Activated T-cell treated with anti-CD3 and anti-CD28 coated beads for 24 hours (primary cell): ENCODE results near the gene CCT6A.
A peak's percentile ranks its signal among the peaks of the same experiment; 100 is the strongest.
"Not testable (repeated sequence)": the region's sequence is repeated elsewhere in the genome, so short reads cannot be mapped to it uniquely, and the experiment has no call there.

Experiments used
- DNase-seq: peaks from one replicate; pipeline ENCODE4 v3.0.0-alpha.2; 2020; ENCODE audit warnings: low read depth

The CCT6A gene, protein sequence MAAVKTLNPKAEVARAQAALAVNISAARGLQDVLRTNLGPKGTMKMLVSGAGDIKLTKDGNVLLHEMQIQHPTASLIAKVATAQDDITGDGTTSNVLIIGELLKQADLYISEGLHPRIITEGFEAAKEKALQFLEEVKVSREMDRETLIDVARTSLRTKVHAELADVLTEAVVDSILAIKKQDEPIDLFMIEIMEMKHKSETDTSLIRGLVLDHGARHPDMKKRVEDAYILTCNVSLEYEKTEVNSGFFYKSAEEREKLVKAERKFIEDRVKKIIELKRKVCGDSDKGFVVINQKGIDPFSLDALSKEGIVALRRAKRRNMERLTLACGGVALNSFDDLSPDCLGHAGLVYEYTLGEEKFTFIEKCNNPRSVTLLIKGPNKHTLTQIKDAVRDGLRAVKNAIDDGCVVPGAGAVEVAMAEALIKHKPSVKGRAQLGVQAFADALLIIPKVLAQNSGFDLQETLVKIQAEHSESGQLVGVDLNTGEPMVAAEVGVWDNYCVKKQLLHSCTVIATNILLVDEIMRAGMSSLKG

DNA sequence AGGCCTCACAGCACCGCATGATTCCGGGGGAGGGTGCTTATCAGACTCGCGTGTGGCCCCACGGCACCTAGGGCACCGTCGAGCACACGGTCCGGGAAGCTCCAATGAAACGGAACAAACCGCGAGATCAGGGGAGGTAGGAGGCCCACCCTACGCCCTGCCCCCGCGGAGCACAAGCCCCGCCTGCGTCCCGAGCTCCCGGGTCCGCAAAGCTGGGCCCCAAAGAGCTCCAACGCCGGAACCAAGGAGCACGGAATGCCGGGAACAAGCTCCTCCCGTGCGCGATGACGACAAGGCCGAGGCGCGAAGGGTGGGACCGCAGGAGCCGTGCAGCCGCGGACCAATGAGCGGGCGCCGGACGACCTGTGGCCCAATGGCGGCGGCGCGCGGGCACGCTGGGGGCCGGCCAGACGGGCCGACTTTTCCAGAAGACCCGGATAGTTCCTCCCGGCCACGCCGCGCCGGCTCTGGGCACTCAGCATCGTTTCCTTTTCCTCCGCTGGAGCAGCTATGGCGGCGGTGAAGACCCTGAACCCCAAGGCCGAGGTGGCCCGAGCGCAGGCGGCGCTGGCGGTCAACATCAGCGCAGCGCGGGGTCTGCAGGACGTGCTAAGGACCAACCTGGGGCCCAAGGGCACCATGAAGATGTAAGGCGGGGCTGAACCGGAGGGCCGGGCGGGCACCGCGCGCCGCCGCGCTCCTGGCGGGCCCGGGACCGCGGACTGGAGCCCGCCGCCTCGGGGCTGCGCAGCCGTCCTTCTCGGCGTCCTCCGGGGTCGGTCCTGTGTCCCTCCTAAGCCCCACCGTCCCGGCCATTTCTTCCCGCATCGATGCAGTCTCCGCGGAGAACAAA lies at the start of gene CCT6A, which contains the start of gene PSPH:
Gene CCT6A (plus strand): TSS at position 427 of the 853 bp plus-strand sequence. CDS start 84 bp downstream, at position 511.
Gene PSPH (minus strand): TSS at position 106 of the 853 bp plus-strand sequence. CDS start 30,232 bp downstream, outside the sequence.
- DNase-seq = peak; percentile 94

DNA sequence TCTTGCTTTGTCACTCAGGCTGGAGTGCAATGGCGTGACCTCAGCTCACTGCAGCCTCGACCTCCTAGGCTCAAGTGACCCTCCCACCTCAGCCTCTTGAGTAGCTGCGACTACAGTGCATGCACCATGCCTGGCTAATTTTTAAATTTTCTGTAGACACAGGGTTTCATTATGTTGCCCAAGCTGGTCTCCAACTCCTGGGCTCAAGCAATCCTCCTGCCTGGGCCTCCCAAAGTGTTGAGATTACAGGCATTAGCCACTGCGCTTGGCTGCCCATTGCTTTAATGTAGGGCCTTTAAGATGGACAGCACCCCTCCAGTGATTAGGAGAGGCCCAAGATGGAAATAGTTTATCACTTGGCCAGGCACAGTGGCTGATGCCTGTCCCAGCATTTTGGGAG lies 47.8 kb upstream of the CCT6A start:
- no peak for DNase-seq

DNA sequence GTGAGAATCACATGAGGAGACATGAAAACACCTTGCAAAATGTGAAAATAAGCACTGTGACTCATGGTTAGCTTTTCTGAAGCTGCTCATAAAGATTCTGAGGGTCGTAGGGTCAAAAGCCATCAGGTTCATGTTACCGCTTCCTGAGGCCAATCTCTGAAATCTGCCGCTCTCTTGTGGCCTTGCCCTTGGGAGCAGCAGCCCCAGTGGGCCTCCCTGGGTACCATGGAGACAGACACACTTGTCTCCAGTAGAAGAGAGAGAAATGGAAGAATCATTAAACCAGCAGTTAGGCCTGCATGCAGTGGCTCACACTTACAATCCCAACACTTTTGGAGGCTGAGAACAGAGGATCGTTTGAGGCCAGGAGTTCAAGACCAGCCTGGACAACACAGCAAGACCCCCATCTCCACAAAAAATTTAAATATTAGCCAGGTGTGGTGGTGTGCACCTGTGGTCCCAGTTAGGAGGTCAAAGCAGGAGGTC lies 44.4 kb upstream of the CCT6A start:
- DNase-seq = no peak

DNA sequence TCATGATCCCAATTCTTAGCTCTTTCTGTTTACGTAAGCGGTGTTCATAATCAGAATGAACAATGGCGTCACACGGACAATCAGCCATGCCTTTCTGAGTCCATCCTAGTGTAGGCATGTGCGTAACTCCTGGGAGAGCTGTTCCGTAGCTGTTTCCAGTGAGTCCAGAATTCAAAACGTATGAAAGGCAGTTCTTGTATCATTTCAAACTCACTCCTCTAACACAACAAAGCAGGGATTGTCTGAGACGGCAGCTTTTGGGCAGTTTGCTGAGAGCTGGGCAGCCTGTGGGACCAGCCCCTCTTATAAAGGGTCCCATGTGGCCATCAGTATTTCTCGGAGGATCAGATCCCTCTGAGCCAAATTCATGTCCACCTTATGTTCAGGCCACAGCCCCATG lies 43.7 kb upstream of the CCT6A start:
- no peak for DNase-seq

DNA sequence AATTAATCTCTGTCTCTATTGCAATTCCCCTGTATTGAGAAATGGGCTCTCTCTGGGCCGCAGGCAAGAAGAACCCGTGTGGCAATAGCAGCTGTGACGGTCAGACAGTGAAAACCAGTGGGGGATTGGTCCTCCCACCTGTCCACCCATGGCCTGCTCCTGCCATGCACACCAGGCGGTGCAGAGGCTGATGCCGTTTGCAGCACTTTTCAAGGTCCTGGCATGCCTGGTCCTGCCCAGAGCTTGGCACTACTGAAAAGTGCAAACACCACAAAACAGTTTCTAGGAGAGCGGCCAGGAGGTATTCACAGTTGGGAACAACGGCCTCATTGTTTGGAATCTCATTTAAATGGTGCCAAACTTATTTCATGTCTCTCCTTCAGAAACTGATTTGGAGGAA lies 41.9 kb upstream of the CCT6A start:
- no peak for DNase-seq

DNA sequence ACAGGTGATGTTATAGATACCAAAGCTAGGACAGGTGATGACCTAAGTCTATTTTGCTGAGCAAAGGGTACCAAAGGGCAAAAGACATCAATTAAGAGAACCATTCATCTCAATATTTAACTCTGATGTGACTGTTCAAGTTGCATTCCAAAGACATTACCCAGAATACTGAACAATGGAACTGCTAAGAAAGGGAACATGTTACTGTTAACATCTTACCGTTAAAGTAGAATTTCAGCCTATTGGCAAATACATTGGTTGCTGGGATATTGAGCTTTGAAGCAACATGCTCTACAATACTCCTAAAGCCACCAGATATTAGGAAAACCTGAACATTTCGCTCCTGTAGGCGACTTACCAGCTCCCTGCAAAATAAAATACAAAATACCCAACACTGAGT lies 34.5 kb upstream of the CCT6A start:
- DNase-seq = not testable (repeated sequence)

DNA sequence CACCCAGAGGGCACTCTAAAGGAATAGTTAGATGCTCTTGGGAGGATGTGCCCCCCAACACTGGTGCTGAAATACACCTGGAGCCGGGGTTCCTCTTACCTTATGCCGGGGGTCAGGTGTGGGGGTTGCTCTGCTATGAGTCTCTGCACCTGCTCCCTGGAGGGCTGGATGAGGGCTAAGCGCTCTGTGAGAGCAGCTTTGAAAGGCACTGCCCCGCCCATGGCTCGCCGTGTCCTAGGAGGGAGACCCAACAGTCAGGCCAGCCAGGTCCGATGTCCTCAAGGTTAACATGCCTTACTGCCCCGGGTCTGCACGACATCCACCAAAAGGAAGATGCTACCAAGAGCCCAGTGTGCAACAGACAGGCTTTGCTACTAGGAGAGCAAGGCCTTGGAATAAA lies 32.1 kb upstream of the CCT6A start:
- no peak for DNase-seq

DNA sequence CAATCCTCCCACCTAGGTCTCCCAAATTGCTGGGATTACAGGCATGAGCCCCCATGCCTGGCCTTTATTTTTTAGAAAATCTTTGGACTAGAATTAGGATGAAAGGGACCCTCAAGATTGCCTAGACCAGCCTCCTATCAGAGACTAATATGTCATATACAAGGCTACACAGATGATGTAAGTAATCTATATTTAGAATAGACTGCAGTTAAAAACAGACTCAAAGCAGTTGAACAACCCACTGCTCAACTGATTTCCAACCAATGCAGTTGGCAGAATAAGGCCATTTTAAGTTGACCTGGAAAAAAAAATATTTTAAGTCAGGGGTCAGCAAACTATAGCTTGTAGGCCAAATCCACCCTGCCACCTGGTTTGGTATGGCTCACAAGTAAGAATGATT lies 28.1 kb upstream of the CCT6A start:
- no peak for DNase-seq

DNA sequence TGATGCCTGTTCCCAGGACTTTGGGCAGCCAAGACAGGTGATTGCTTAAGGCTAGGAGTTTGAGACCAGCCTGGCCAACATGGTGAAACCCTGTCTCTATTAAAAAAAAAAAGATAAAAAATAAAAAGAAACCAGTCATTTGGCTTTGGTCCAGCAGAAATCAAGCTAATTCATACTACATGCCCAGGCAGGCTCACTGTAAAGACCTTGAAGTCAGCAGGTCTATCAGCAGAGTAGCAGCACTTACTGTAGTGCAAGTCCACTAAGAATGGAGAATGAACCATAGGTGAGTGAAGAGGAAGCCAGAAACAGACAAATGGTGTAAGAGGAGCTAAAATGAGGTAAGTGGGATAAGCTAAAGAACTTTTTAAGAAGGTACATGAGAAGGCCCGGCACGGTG lies 25.0 kb upstream of the CCT6A start:
- DNase-seq = no peak

DNA sequence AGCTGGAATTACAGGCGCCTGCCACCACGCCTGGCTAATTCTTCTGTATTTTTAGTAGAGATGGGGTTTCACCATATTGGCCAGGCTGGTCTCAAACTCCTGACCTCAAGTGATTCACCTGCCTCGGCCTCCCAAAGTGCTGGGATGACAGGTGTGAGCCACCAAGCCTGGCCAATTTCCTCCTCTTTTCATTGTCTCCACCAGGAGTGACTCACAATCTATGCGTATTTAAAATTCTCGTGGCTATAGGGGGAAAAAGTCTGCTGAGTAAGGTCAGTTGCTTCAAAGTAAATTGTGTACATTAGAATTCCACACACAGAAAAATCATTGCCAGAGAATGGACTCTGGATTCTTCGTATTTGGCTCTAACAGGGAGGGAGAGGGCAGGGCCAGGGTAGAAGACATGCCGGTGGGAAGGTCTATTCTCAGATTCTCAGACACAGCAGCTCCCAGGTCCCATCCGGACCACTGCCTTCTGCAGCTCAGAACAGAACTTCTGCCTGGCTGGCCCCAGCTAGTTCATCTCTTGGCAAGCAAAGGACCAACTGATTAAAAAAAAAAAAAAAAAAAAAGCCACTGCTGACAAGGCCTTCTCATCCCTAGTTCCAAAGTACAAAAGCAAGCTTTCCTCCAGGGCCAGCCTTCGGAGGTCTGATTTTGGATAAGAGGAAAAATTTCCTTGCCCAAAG lies 22.5 kb upstream of the CCT6A start:
- DNase-seq = no peak

DNA sequence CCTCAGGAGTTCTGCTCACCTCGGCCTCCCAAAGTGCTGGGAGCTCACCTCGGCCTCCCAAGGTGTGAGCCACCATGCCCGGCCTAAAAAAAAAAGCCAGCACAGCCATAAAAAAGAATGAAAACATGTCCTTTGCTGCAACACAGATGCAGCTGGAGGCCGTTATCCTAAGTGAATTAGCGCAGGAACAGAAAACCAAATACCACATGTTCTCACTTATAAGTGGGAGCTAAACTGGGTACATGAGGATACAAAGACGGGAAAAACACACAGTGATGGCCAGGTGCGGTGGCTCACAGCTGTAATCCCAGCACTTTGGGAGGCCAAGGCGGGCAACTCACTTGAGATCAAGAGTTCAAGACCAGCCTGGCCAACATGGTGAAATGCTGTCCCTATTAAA lies 21.2 kb upstream of the CCT6A start:
- no peak for DNase-seq

DNA sequence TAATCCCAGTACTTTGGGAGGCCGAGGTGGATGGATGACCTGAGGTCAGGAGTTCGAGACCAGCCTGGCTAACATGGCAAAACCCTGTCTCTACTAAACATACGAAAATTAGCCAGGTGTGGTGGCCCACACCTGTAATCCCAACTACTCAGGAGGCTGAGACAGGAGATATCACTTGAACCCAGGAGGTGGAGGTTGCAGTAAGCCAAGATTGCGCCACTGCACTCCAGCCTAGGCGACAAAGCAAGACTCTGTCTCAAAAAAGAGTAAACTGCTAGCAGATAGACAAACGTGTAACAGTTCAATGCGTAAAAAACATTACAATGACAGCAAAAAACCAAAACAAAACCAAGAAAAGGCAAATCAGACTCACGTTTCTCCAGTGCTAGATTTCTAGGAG lies 20.0 kb upstream of the CCT6A start:
- DNase-seq = not testable (repeated sequence)

DNA sequence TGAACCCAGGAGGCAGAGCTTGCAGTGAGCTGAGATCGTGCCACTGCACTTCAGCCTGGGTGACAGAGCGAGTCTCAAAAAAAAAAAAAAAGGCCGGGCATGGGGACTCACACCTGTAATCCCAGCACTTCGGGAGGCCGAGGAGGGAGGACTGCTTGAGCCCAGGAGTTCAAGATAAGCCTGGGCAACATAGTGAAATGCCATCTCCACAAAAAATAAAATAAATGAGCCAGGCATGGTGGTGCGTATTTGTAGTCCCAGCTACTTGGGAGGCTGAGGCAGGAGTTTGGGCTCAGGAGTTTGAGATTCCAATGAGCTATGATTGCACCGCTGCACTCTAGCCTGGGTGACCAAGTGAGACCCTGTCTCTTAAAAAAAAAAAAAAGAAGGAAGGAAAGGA lies 19.0 kb upstream of the CCT6A start:
- DNase-seq = not testable (repeated sequence)

DNA sequence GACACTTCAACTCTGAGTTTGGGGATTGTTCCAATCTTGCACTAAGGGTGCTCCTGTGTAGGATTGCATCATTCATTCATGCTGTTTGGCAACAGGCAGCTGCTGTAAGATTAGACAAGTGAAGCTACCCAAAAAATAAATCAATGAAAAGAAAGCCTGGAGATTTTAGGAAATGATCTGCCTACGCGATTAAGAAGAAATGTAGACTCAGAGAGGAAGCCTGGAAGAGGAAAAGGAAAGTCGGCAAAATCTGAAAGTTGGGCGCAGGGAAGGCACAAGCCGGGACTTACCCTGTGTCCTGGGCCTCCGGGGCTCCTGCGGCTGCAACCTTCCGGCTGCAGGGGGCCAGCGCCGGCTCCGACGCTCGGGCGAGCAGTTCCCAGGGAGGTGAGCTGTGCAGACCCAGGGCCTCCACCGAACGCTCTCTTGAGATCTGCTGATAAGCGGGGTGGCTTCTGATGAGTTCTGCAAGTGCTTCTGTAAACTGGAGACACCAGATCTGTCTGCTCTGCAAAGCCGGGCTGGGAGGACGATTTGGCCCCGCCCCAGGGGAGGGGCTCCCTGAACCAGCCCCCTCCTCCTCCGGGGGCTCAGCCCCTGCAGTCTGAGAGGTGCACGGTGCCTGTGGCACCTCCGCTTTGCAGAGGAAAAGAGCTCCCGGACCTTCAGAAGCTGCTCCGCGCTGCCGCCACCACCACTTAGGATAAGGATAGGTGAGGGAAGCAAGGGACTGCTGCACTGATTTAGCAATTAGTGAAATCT lies 17.7 kb upstream of the CCT6A start:
- peak; percentile 50 for DNase-seq

DNA sequence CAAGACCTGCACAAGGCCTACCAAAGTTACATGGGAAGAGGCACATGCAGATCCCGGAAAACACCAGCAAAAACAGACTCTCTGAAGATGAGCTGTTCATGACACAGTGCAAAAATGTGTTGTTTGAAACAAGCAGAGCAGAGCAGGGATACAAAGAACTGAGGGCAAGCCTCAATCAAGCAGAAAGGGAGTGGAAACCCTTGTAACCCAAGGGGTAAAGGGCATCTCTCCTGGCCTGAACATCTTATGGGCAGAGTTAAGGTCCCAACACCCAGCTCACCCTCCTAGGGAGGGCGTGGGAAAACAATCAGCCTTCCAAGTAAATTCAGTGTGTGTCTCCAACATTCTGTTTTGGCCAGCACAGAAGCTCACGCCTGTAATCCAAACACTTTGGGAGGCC lies 10.8 kb upstream of the CCT6A start:
- no peak for DNase-seq

DNA sequence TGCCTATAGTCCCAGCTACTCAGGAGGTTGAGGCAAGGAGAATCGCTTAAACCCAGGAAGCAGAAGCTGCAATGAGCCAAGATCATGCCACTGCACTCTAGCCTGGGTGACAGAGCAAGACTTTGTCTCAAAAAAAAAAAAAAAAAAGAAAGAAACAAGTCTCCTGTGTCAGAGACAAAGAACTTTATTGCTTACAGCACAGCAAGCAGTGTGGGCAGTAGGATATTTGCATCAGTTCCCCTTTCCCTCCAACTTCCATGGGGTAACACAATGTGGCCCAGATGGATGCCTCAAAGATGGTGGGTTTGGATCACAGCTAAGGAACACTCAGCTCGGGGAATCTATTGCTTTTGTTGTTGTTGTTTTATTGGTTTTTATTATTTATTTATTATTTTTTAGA lies 5.8 kb upstream of the CCT6A start:
- not testable (repeated sequence) for DNase-seq

DNA sequence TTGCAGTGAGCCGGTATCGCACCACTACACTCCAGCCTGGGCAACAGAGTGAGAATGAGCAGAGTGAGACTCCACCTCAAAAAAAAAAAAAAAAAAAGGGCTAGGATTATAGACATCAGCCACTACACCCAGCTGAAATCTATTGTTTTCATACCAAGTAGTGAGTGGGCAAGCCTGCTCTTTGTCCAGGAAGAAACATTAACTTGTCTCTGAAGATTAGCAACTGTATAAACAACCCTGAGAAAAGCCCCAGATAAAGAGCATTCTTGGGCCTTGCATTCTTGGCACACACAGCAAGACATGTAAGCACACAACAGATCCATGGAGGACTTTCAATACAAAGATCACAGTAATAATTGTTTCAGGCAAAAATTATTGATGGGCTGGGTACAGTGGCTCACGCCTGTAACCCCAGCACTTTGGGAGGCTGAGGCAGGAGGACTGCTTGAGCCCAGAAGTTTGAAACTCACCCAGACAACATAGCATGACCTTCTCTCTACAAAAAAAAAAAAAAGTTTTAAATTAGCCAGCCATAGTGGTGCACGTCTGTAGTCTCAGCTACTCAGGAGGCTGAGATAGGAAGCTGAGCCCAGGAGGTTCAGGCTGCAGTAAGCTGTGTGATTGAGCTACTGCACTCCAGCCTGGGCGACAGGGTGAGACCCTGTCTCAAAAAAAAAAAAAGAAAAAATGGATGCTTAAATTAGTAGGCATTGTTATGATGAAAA lies 4.7 kb upstream of the CCT6A start:
- no peak for DNase-seq

DNA sequence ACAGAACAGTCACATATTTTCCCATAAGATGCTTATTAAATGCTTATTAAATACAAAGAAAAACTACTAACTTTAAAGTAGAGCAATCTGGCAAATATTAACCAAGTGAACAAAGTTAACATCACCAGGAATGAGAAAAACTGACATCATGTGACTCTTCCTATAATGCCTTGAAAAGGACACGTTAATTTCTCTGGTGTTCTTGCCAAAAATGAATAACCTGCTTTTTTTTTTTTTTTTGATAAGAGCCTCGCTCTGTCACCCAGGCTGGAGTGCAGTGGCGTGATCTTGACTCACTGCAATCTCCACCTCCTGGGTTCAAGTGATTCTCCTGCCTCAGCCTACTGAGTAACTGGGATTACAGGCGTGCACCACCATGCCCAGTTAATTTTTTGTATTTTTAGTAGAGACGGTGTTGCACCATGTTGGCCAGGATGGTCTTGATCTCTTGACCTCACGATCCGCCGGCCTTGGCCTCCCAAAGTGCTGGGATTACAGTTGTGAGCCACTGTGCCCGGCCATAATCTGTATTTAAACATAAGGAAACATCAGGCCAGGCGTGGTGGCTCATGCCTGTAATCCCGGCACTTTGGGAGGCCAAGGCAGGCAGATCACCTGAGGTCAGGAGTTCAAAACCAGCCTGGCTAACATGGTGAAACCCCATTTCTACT lies 4.0 kb upstream of the CCT6A start:
- not testable (repeated sequence) for DNase-seq

DNA sequence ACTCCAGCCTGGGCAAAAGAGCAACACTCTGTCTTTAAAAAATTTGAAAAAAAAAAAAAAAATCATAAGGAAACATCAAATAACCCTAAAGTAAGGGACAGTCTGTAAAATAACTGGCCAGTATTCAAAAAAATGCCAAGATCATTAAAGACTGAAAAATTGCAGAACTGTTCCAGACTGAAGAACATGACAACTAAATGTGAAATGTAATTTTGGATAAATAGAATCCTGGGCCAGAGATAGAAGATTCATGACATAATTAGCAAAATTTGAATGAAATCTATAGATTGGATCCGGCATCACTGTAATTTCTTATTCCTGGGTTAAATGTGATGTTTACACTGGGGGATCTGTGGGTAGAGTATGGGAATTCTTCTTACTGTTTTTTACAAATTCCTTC lies 3.3 kb upstream of the CCT6A start:
- no peak for DNase-seq

DNA sequence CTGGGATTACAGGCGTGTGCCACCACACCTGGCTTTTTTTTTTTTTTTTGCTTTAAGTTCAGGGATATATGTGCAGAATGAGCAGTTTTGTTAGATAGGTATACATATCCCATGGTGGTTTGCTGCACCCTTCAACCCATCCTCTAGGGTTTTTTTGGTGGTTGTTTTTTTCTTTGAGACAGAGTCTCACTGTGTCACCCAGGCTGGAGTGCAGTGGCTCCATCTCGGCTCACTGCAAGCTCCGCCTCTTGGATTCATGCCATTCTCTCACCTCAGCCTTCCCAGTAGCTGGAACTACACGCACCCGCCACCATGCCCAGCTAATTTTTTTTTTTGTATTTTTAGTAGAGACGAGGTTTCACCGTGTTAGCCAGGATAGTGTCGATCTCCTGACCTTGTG lies 2.8 kb upstream of the CCT6A start:
- not testable (repeated sequence) for DNase-seq
